Lower leg skin (tissue), 3 donors: Measurements from ENCODE around the gene SP100.

Experiments used
- CTCF ChIP-seq, 3 donors: fragments of 450-650 bp; IDR thresholded peaks; one replicate each; pipeline ENCODE4 v1.5.1; 2016; ENCODE audit warnings: antibody characterized with exemption in 3 of 3, mild to moderate bottlenecking in 3 of 3, moderate library complexity in 2 of 3
- POLR2A ChIP-seq, 2 donors: fragments of 450-650 bp; IDR thresholded peaks; one replicate each; pipeline ENCODE4 v1.6.1; 2016 to 2017; ENCODE audit warnings: antibody characterized with exemption in 2 of 2, mild to moderate bottlenecking in 1 of 2, moderate library complexity in 1 of 2

GRCh38 chr2:230521386-230521785, 105.4 kb downstream of the SP100 start:
- no peak for TF ChIP-seq CTCF (IDR thresholded peaks at IDR 0.05)
- no peak for TF ChIP-seq POLR2A (IDR thresholded peaks at IDR 0.05)
